Erythroblast (primary cell): ENCODE measurements around the gene TMBIM6.
"Not testable (repeated sequence)": the region's sequence is repeated elsewhere in the genome, so short reads cannot be mapped to it uniquely, and the experiment has no call there.

Experiments used
- GATA1 ChIP-seq: IDR thresholded peaks from 2 replicates; pipeline ENCODE4 v1.6.1; 2011; ENCODE audit warnings: low read depth, mild to moderate bottlenecking, control low read depth, low read length, moderate library complexity
- POLR2A ChIP-seq: IDR thresholded peaks from 2 replicates; pipeline ENCODE4 v1.6.1; 2011; ENCODE audit warnings: mild to moderate bottlenecking, low read length

- not testable (repeated sequence) for TF ChIP-seq POLR2A, GATA1
Observed at GRCh38 chr12:49713952-49714351, 27.4 kb upstream of the TMBIM6 start.
